A549 treated with CORT108297 at 1 μM for 4 hours (cell line): ENCODE measurements around the gene HUWE1. TPM values are rescaled to one million over a fixed set of nuclear protein-coding genes. Genes with fewer than 3 reads are reported as not detected.

ENCODE experiments used
- total RNA-seq: library from RNA; stranded (reverse); fragments of 200-300 nt; extraction: Qiagen RNA extraction; gene quantifications from 5 replicates; pipeline ENCODE4 v1.2.3, GENCODE V29; 2022

HUWE1 gene
- 64.1 to 74.7 TPM (median 70.1 TPM) in 5 replicates for total RNA-seq

GRCh38 chrX:53686151-53686885, at the start of gene HUWE1:
HUWE1 (minus strand) TSS chrX:53686719; CDS start chrX:53654107, 32,612 bp downstream.

